Iris pigment epithelial cell (primary cell): ENCODE results near the gene SAE1.

Experiments
- DNase-seq: peaks from one replicate; pipeline ENCODE4 v3.0.0-alpha.2; 2011; ENCODE audit warnings: low read depth

SAE1 gene

DNA sequence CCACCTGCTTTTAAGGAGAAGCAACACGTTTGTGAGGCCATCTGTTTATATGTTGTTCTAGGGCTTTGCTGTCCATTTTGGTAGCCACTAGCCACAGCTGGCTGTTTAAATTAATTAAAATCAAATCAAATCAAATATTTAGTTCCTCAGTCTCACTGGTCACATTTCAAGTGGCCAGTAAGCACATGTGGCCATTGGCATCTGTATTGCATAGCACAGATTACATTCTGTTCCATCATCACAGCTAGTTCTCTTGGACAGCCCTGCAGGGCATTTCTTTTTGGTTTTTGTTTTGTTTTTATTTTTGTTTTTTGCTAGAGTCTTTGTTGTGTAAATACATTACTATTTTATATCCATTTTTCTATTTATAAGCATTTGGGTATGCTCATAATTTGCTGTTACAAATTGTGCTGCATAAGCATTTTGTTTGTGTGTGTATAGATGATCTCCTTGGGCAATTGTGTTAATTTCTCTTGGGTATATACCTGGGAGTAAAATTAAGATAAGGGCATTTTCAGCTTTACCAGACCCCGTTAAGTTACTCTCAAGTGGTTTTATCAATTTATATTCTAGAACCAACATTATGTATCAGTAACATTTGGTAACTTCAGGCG is 31.3 kb downstream of the SAE1 start:
- DNase-seq, result no peak

DNA sequence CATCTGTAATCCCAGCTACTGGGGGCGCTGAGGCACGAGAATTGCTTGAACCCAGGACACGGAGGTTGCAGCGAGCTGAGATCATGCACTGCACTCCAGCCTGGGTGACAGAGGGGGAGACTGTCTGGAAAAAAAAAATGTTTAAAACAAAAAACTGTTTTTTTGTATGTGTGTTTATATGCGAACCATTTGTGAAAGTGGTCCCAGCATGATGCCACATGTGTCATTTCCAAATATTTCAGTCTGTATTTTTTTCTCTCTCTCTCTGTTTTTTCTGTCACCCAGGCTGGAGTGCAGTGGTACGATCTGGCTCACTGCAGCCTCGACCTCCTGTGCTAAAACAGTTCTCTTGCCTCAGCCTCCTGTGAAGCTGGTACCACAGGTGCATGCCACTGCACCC is 37.4 kb downstream of the SAE1 start:
- DNase-seq, result no peak

DNA sequence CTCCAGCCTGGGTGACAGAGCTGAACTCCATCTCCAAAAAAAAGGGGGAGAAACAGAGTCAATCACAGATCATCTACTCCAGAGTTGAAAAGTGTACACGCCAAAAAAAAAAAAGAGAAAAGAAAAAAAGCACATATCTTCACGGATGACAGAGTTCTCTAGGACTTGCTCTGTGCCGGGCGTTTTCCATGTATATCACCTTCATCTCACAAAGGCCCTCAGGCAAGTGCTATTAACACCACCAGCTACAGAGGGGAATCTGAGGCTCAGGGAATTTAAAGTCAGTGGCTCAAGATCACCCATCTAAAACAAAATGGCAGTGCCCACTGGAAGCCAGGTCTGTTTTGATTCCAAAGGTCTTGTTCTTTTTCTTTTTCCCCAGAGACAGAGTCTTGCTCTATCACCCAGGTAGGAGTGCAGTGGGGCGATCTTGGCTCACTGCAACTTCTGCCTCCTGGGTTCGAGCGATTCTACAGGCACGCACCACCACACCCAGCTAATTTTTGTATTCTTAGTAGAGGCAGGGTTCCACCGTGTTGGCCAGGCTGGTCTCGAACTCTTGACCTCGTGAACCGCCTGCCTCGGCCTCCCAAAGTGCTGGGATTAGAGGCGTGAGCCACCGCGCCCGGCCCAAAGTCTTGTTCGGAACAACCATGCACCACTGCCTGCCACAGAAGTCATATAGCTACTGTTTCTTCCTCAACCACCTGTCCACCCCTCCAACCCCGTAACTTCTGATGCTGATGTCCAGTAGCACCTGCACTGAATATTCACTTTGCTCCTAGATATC is 42.2 kb downstream of the SAE1 start:
- no peak for DNase-seq

DNA sequence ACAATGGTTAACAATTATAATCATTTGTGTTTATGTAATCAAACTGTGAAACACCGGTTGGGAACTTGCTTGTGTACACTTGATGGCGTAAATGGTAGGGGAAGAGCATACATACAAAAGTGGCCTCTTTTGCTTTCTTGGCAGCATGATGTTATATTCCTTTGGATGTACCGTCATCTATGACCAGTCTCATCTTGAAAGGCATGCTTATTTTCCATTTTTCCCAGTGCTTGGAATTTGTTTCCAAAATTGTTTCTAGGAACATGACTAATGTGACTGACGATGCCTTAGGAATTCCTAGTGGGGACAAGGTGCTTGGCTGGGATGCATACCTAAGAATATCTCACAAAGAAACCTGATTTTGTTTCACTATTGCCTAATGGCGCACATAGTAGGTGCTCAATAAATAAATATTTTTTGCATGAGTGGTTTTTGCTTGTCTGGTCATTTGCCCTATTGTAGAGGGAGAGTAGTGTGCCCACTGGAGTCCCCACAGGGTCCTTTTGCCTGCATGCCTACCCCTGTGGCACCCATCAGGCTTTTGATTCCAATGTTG is 45.5 kb downstream of the SAE1 start:
- peak; percentile 84 for DNase-seq

GRCh38 chr19:47176627-47177090 is 46.0 kb downstream of the SAE1 start:
- DNase-seq, result peak; percentile 99

- DNase-seq, result no peak
These were observed 49.1 kb downstream of the SAE1 start for GRCh38 chr19:47179653-47180310.

DNA sequence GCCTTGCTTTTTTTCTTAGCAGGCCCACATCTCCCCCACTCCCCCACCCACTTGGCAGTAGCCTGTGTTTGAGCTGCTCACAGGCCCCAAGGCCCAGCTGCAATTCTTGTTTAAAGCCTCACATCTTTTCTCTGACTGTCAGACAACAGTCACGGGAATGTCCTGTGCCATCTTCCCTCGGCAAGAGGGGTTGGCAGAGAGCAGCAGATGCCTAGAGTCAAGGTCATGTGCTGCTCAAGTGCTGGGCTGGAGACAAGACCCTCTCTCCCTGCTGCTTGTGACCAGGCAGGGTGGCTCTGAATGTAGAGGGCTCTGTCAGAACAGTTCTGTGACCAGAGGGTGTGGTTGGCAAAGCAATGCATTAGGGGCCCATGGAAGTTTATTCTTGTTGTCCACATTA is 53.0 kb downstream of the SAE1 start:
- DNase-seq, result no peak

DNA sequence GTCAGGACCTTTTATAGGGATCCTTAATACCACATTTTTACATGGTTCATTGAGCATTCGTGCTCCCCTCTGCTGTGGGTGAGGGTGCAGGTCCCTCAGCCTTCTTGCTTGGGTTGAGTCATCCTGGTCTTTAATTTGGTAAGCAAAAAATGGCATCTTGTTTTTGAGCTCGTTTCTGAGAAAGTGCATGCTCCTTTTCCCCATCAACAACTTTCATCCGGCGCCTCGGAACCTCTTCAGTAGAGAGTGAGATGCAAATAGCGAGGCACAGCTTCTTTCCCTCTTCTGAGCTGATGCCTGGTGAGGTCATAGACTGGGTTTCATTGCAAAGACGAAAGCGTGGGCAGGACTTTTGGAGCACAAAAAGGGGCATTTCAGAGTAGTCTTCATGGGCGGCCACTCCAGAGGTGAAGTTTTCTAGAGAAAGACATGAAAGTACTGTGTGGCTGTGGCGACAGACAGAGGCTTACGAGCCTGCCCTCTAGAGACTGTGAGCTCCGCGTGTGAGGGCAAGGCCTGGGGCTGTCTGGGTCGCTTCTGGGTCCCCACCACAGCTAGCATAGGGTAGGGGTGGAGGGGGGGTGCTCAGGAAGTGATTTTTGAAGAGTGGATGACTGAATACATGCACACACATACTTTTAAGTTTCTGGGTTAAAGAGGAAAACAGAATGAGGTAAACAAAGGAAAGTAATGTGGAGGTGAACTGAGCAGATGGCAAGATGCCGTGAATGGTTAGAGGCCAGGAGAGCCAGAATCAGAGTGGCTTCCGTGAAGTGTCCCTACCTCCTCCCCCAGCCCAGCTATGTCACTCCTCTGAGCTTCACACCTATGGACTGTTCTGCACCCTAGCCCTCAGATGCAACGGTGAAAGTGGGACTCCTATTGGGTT is 56.1 kb downstream of the SAE1 start:
- DNase-seq, result no peak

- DNase-seq, result no peak
These were observed 56.7 kb downstream of the SAE1 start for GRCh38 chr19:47187335-47187655.

DNA sequence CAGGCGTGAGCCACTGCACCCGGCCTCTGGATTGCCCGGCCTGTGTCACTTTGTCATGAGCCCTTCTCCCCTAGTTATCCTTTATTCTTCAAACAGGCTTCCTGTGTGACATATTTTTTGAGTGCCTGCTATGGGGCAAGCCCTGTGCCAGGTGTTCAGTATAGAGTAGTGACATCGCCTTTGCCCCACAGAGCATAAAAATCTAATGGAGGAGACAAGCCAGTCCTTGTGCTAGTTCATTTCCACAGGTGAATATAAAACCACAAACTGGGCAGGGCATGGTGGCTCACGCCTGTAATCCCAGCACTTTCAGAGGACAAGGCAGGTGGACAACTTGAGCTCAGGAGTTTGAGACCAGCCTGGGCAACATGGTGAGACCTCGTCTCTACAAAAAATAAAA is 57.2 kb downstream of the SAE1 start:
- DNase-seq, result no peak

DNA sequence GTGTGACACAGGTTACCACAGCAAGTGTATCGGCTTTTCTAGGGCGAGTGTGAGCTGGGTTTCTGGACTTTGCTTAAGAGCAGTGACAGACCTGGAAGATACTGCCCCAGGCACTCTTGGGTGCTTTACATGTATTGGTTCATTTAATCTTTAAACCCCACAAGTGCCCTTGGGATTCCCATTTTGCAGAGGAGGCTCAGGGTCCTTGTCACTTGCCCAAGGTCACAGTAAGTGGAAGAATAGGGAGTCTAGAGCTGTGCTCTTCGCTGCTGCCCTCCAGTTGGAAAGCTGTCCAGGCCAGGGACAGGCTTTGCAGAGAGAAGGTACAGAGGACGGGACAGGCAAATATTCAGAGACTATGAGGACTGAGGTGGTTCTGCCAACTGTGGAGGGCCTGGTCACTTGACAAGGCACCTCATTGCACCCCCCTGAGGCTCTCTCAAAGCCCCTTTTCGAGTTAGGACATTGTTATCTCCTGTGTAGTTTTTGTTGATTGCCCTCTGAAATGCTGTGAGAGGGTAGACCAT is 57.9 kb downstream of the SAE1 start:
- no peak for DNase-seq

- DNase-seq, result peak; percentile 92
These were observed 59.6 kb downstream of the SAE1 start for GRCh38 chr19:47190167-47190727.

DNA sequence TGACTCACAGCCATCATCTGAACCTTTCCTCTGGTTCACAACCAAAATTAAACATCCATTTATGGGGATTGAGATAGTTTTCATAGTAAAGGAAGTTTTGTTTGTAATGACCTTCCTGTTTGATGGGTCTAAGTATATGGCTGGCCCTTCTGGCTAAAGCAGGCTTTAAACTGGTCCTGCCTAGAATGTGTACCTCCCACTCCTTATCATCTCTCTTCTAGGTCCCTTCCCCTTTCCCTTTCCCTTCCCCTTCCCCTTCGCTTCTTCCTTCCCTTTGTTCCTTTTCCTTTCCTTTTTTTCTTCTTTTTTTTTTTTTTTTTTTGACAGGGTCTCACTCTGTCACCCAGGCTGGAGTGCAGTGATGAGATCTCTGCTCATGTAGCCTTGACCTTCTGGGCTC is 64.8 kb downstream of the SAE1 start:
- no peak for DNase-seq

- no peak for DNase-seq
These were observed 66.5 kb downstream of the SAE1 start for GRCh38 chr19:47197141-47197540.

GRCh38 chr19:47200530-47200929 is 69.9 kb downstream of the SAE1 start:
- DNase-seq, result no peak

GRCh38 chr19:47203254-47203653 is 72.6 kb downstream of the SAE1 start:
- DNase-seq, result no peak

GRCh38 chr19:47209319-47210179 is 78.9 kb downstream of the SAE1 start:
- peak; percentile 22 for DNase-seq

DNA sequence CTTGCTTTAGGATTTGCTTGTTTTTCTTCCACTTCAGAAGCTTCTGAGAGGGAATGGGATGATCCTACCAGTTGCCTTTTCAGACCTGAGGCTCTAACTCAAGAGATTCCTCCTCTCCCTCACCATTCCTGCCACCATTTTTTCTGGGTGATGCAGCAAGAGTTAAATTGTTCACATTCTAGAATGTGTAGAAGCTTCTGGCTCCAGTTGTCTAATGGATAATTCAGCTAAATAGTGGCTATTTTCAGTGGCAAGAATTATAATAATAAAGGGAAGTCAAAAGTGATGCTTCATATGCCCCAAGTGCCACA is 79.5 kb downstream of the SAE1 start:
- DNase-seq, result no peak

DNA sequence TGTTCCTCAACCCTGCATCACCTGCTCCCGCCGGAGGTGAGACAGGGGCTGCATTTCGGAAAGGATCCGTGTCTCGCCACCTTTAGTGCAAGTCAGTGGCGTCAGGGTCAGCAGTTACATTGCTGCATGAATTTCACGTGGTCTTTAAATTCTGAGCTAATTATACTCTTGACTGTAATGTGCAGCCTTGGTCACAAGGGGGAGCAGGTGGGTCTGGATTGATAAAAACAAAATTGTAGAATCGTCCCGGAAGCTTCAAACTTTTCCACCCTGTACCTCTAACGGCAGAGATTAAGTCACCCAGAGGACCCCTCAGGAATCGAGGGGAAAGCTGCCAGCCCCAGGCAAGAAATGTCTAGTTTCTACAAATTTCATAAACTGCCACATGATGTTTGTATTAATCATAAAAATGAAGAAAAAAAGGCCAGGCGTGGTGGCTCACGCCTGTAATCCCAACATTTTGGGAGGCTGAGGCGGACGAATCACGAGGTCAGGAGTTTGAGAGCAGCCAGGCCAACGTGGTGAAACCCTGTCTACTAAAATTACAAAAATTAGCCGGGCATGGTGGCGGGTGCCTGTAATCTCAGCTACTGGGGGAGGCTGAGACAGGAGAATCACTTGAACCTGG is 80.2 kb downstream of the SAE1 start:
- DNase-seq, result peak; percentile 74

GRCh38 chr19:47215581-47215980 is 84.9 kb downstream of the SAE1 start:
- no peak for DNase-seq
